Transverse colon (tissue), 4 donors: ENCODE data around the gene FAM236B.
"Not testable (repeated sequence)": the region's sequence is repeated elsewhere in the genome, so short reads cannot be mapped to it uniquely, and the experiment has no call there.

Experiments used
- CTCF ChIP-seq, 5 experiments: fragments of 200-600 bp in 3 of 5; fragments of 450-650 bp in 2 of 5; sonication (generic) in 3 of 5; IDR thresholded peaks; 1 replicate in 2 of 5; 2 replicates in 3 of 5; pipeline ENCODE4 v1.5.1; 2016 to 2017; ENCODE audit warnings: antibody characterized with exemption in 5 of 5, inconsistent platforms in 3 of 5, mild to moderate bottlenecking in 2 of 5, moderate library complexity in 1 of 5
- EP300 ChIP-seq: sonication (generic); formaldehyde crosslinking; IDR thresholded peaks from one replicate; pipeline ENCODE4 v1.6.1; 2017; ENCODE audit warnings: antibody characterized with exemption, low read depth
- POLR2A ChIP-seq: fragments of 450-650 bp; IDR thresholded peaks from one replicate; pipeline ENCODE4 v1.6.1; 2016; ENCODE audit warnings: antibody characterized with exemption, mild to moderate bottlenecking, moderate library complexity
- POLR2AphosphoS5 ChIP-seq, 3 donors: sonication (generic); formaldehyde crosslinking; IDR thresholded peaks; one replicate each; pipeline ENCODE4 v1.6.1; 2016; ENCODE audit warnings: antibody characterized with exemption in 3 of 3

- TF ChIP-seq CTCF (IDR thresholded peaks at IDR 0.05); POLR2A; POLR2AphosphoS5 (IDR thresholded peaks at IDR 0.05); EP300: not testable (repeated sequence)
These were observed 991 bp upstream of the FAM236B start for GRCh38 chrX:72783365-72783936.
